Femur (tissue), 1 donor: ENCODE data around the gene CD52.
A peak's percentile ranks its signal among the peaks of the same experiment; 100 is the strongest.
"Not testable (repeated sequence)": the region's sequence is repeated elsewhere in the genome, so short reads cannot be mapped to it uniquely, and the experiment has no call there.

Experiments
- DNase-seq: peaks from one replicate; pipeline ENCODE4 v3.0.0-alpha.2; 2017

The CD52 gene

GRCh38 chr1:26302733-26303405 is 14.9 kb upstream of the CD52 start:
- DNase-seq: no peak

GRCh38 chr1:26305667-26306289 is 12.0 kb upstream of the CD52 start:
- no peak for DNase-seq

- DNase-seq: peak; percentile 93
These were observed 11.2 kb upstream of the CD52 start, which contains the start of gene UBXN11 for GRCh38 chr1:26306290-26307229. TSS of gene UBXN11 (minus strand) at chr1:26306636. CDS start at chr1:26302883, 3,753 bp downstream.

GRCh38 chr1:26307363-26307781 is 10.4 kb upstream of the CD52 start:
- DNase-seq: no peak

GRCh38 chr1:26307966-26308899 is 9.5 kb upstream of the CD52 start:
- DNase-seq: not testable (repeated sequence)

GRCh38 chr1:26314501-26314900 is 3.3 kb upstream of the CD52 start:
- DNase-seq: no peak

GRCh38 chr1:26315874-26316850 is 1.6 kb upstream of the CD52 start:
- DNase-seq: no peak

- DNase-seq: no peak
These were observed 612 bp upstream of the CD52 start for GRCh38 chr1:26317146-26317545.

- DNase-seq: no peak
These were observed 743 bp downstream of the CD52 start for GRCh38 chr1:26318338-26319064.

- no peak for DNase-seq
These were observed 3.1 kb downstream of the CD52 start for GRCh38 chr1:26320896-26321295.

GRCh38 chr1:26321315-26322041 is 3.7 kb downstream of the CD52 start:
- peak; percentile 94 for DNase-seq

GRCh38 chr1:26322042-26322331 is 4.2 kb downstream of the CD52 start:
- DNase-seq: no peak

- DNase-seq: no peak
These were observed 5.6 kb downstream of the CD52 start for GRCh38 chr1:26323382-26323781.

- DNase-seq: no peak
These were observed 6.8 kb downstream of the CD52 start for GRCh38 chr1:26324550-26324949.

GRCh38 chr1:26327956-26328362 is 10.2 kb downstream of the CD52 start:
- no peak for DNase-seq

GRCh38 chr1:26328597-26328996 is 10.8 kb downstream of the CD52 start:
- DNase-seq: no peak

GRCh38 chr1:26329380-26329779 is 11.6 kb downstream of the CD52 start:
- not testable (repeated sequence) for DNase-seq

- DNase-seq: no peak
These were observed 12.5 kb downstream of the CD52 start for GRCh38 chr1:26330276-26330675.

- not testable (repeated sequence) for DNase-seq
These were observed 15.6 kb downstream of the CD52 start for GRCh38 chr1:26333312-26333711.
